ENCODE measurements around the gene ANKRD13D. TPM values are rescaled to one million over a fixed set of nuclear protein-coding genes. Genes with fewer than 3 reads are reported as not detected.

The ANKRD13D gene
- total and polyA plus RNA-seq, 4 donors: 42.8 to 115 (median 61.1) TPM

DNA sequence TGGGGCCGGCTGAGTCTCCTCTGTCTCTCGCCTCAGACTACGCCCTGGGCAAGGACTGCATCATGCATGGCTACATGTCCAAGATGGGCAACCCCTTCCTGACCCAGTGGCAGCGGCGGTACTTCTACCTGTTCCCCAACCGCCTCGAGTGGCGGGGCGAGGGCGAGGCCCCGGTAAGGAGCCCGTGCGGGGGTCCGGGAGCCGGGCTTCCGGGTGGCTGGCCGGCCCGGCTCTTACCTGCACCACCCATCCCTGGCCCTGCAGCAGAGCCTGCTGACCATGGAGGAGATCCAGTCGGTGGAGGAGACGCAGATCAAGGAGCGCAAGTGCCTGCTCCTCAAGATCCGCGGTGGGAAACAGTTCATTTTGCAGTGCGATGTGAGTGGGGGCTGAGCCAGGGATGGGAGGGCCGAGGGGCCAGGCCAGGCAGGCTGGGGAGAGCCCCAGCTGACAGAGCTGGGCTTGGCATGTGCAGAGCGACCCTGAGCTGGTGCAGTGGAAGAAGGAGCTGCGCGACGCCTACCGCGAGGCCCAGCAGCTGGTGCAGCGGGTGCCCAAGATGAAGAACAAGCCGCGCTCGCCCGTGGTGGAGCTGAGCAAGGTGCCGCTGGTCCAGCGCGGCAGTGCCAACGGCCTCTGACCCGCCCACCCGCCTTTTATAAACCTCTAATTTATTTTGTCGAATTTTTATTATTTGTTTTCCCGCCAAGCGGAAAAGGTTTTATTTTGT, 4.1 kb upstream of the ANKRD13D start:
- 89% methylated on average over 38 of the region's 45 CpGs for WGBS (ENCODE audit: insufficient coverage)
- Histone ChIP-seq H3K4me1 (ENCODE audit: control insufficient read depth, insufficient read depth, low read length) (peaks cover 28% of the 10 kb centered on the region), H3K27ac (ENCODE audit: low read depth, low read length) (no peak overlapping the region), H3K27me3 (ENCODE audit: control insufficient read depth, insufficient read depth, low read length) (no peaks in the 10 kb centered on the region), H3K36me3 (ENCODE audit: control insufficient read depth, insufficient read depth, low read length) (peaks cover 75% of the 10 kb centered on the region), H3K9me3 (ENCODE audit: control insufficient read depth, insufficient read depth, low read length) (no peaks in the 10 kb centered on the region), H3K4me3 (ENCODE audit: low read depth, low read length) (no peak overlapping the region)
- DNase-seq (ENCODE audit: low read depth in 4 of 6, low spot score in 6 of 6): no peak

DNA sequence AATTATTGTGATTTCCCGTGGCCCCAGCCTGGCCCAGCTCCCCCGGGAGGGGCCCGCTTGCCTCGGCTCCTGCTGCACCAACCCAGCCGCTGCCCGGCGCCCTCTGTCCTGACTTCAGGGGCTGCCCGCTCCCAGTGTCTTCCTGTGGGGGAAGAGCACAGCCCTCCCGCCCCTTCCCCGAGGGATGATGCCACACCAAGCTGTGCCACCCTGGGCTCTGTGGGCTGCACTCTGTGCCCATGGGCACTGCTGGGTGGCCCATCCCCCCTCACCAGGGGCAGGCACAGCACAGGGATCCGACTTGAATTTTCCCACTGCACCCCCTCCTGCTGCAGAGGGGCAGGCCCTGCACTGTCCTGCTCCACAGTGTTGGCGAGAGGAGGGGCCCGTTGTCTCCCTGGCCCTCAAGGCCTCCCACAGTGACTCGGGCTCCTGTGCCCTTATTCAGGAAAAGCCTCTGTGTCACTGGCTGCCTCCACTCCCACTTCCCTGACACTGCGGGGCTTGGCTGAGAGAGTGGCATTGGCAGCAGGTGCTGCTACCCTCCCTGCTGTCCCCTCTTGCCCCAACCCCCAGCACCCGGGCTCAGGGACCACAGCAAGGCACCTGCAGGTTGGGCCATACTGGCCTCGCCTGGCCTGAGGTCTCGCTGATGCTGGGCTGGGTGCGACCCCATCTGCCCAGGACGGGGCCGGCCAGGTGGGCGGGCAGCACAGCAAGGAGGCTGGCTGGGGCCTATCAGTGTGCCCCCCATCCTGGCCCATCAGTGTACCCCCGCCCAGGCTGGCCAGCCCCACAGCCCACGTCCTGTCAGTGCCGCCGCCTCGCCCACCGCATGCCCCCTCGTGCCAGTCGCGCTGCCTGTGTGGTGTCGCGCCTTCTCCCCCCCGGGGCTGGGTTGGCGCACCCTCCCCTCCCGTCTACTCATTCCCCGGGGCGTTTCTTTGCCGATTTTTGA, 3.3 kb upstream of the ANKRD13D start:
- Histone ChIP-seq H3K9me3 (ENCODE audit: control insufficient read depth, insufficient read depth, low read length) (no peaks in the 10 kb centered on the region), H3K4me3 (ENCODE audit: low read depth, low read length) (no peak overlapping the region), H3K4me1 (ENCODE audit: control insufficient read depth, insufficient read depth, low read length) (peaks cover 37% of the 10 kb centered on the region), H3K27me3 (ENCODE audit: control insufficient read depth, insufficient read depth, low read length) (no peaks in the 10 kb centered on the region), H3K27ac (ENCODE audit: low read depth, low read length) (no peak overlapping the region), H3K36me3 (ENCODE audit: control insufficient read depth, insufficient read depth, low read length) (peaks cover 75% of the 10 kb centered on the region)
- WGBS (ENCODE audit: insufficient coverage): 94% methylated on average over 22 of the region's 39 CpGs
- DNase-seq (ENCODE audit: low read depth in 4 of 6, low spot score in 6 of 6): no peak

- Histone ChIP-seq H3K27me3 (ENCODE audit: control insufficient read depth, insufficient read depth, low read length) (no peaks in the 10 kb centered on the region), H3K4me3 (ENCODE audit: low read depth, low read length) (no peak overlapping the region), H3K36me3 (ENCODE audit: control insufficient read depth, insufficient read depth, low read length) (peaks cover 75% of the 10 kb centered on the region), H3K9me3 (ENCODE audit: control insufficient read depth, insufficient read depth, low read length) (no peaks in the 10 kb centered on the region), H3K27ac (ENCODE audit: low read depth, low read length) (peak overlapping the region; percentile 96), H3K4me1 (ENCODE audit: control insufficient read depth, insufficient read depth, low read length) (peaks cover 46% of the 10 kb centered on the region)
- 92% methylated on average over 7 of the region's 8 CpGs for WGBS (ENCODE audit: insufficient coverage)
- DNase-seq (ENCODE audit: low read depth in 4 of 6, low spot score in 6 of 6): no peak
Measured at GRCh38 chr11:67286621-67287333, 2.3 kb upstream of the ANKRD13D start.

DNA sequence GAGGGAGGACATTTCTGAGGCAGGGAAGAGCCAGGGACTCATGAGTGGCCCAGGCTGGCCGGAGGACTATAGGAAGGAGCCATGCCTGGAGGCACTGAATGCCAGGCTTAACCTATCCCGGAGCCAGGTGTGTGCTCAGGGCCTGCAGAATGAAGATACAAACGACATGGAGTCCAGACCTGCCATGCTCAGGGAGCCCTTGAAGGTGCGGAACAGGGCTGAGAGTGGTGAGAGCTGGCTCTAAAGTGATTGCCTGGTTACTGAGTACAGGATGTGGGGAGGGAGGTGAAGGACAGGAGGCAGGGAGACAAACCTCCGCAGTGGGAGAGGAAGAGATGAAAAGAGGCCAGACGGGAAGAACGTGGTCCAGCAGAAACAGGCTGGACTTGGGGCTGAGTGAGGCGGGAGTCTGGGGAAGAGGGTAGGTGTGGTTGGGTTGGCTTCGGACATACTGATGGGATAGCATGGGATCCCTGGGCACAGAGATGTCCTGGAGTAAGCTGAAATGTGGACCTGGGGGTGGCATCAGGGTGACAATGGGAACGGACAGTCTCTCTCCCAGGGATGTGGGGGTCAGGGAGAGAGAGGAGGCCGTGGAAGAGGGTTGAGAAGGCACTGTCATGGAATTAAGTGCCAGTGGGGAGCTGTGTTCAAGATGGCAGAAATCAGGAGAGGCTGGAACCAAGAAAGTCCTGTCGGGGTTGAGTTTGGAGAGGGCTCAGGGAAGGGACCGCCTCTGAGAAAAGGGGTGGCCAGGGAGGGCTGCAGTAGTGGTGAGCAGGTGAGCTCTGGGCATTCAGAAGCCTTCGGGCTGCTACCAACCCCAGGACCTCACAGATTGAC, 1.5 kb upstream of the ANKRD13D start:
- Histone ChIP-seq H3K27me3 (ENCODE audit: control insufficient read depth, insufficient read depth, low read length) (no peaks in the 10 kb centered on the region), H3K27ac (ENCODE audit: low read depth, low read length) (peak overlapping the region; percentile 96), H3K36me3 (ENCODE audit: control insufficient read depth, insufficient read depth, low read length) (peaks cover 74% of the 10 kb centered on the region), H3K4me3 (ENCODE audit: low read depth, low read length) (peak overlapping the region; percentile 69), H3K9me3 (ENCODE audit: control insufficient read depth, insufficient read depth, low read length) (no peaks in the 10 kb centered on the region), H3K4me1 (ENCODE audit: control insufficient read depth, insufficient read depth, low read length) (peaks cover 53% of the 10 kb centered on the region)
- DNase-seq (ENCODE audit: low read depth in 4 of 6, low spot score in 6 of 6): no peak
- WGBS (ENCODE audit: insufficient coverage): 83% methylated on average over 14 of the region's 14 CpGs

GRCh38 chr11:67288198-67288451, 978 bp upstream of the ANKRD13D start:
- Histone ChIP-seq H3K9me3 (ENCODE audit: control insufficient read depth, insufficient read depth, low read length) (no peaks in the 10 kb centered on the region), H3K36me3 (ENCODE audit: control insufficient read depth, insufficient read depth, low read length) (peaks cover 69% of the 10 kb centered on the region), H3K4me1 (ENCODE audit: control insufficient read depth, insufficient read depth, low read length) (peaks cover 53% of the 10 kb centered on the region), H3K4me3 (ENCODE audit: low read depth, low read length) (peak overlapping the region; percentile 69), H3K27me3 (ENCODE audit: control insufficient read depth, insufficient read depth, low read length) (no peaks in the 10 kb centered on the region), H3K27ac (ENCODE audit: low read depth, low read length) (peak overlapping the region; percentile 96)
- 37% methylated on average over 4 of the region's 4 CpGs for WGBS (ENCODE audit: insufficient coverage)
- no peak for DNase-seq (ENCODE audit: low read depth in 4 of 6, low spot score in 6 of 6)

DNA sequence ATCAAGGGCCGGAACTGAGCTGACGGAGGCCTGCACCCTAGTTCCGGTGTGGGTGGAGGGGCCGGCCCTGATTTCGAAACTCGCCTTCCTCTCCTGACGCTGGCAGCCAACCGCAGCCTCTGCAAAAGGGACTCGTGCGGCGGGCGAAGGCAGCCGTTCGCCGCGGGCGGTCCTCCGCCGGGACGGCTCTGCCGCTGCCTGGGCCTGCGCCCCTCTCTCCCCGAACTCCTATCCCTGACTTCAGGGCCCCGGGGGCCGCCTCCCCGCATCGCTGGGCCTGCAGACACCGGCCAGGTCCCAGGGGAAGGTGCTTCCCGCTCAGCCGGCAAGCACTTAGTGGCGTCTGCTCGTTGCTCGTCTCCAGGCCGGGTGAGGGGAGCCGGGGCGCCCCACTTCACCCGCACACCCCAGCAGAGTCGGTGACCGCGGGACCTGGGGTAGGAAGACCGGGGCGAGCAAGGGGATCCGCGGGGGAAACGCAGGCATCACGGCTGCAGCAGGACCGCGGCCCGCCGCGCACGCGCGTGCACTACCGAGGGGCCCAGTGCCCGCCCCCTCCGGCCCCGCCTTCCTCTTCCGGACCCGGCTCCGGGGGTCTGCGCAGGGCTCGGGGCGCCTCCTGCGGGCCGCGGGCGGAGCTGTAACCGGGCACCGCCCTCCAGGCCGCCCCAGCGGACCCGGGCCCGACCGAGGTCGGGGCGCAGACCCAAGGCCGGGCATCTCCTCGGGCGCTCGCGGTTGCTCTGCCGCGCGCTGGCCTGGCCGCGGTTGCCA, 464 bp upstream of the ANKRD13D start:
- Histone ChIP-seq H3K27ac (ENCODE audit: low read depth, low read length) (peak overlapping the region; percentile 96), H3K27me3 (ENCODE audit: control insufficient read depth, insufficient read depth, low read length) (no peaks in the 10 kb centered on the region), H3K9me3 (ENCODE audit: control insufficient read depth, insufficient read depth, low read length) (no peaks in the 10 kb centered on the region), H3K36me3 (ENCODE audit: control insufficient read depth, insufficient read depth, low read length) (peaks cover 63% of the 10 kb centered on the region), H3K4me1 (ENCODE audit: control insufficient read depth, insufficient read depth, low read length) (peaks cover 53% of the 10 kb centered on the region), H3K4me3 (ENCODE audit: low read depth, low read length) (peak overlapping the region; percentile 69)
- peak; percentile 65 to 96 (median 81) for DNase-seq (ENCODE audit: low read depth in 4 of 6, low spot score in 6 of 6)
- under 1% methylated on average over 87 of the region's 87 CpGs for WGBS (ENCODE audit: insufficient coverage)

GRCh38 chr11:67289651-67290479, 762 bp downstream of the ANKRD13D start:
- Histone ChIP-seq H3K4me3 (ENCODE audit: low read depth, low read length) (peak overlapping the region; percentile 68), H3K27me3 (ENCODE audit: control insufficient read depth, insufficient read depth, low read length) (no peaks in the 10 kb centered on the region), H3K9me3 (ENCODE audit: control insufficient read depth, insufficient read depth, low read length) (no peaks in the 10 kb centered on the region), H3K36me3 (ENCODE audit: control insufficient read depth, insufficient read depth, low read length) (peaks cover 54% of the 10 kb centered on the region), H3K27ac (ENCODE audit: low read depth, low read length) (peak overlapping the region; percentile 25), H3K4me1 (ENCODE audit: control insufficient read depth, insufficient read depth, low read length) (peaks cover 53% of the 10 kb centered on the region)
- peak in 1 of 6 donors; percentile 41 for DNase-seq (ENCODE audit: low read depth in 4 of 6, low spot score in 6 of 6)
- 23% methylated on average over 36 of the region's 36 CpGs for WGBS (ENCODE audit: insufficient coverage)

DNA sequence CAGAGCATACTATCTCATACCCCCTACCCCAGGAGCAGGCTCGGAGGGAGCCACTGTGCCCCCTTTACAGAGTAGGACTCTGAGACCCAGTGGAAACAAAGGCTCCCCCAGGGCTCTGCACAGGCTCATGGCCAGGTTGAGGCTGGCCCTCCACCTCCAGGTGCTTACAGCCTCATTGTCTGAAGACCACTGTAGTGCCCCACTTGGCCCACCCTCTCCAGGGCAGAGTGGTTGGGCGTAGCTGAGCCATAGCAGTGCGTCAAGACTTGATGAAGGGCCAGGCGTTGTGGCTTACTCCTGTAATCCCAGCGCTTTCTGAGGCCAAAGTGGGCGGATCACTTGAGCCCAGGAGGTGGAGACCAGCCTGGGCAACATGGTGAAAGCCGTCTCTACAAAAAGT, 1.7 kb downstream of the ANKRD13D start:
- Histone ChIP-seq H3K9me3 (ENCODE audit: control insufficient read depth, insufficient read depth, low read length) (no peaks in the 10 kb centered on the region), H3K36me3 (ENCODE audit: control insufficient read depth, insufficient read depth, low read length) (peaks cover 50% of the 10 kb centered on the region), H3K4me1 (ENCODE audit: control insufficient read depth, insufficient read depth, low read length) (peaks cover 52% of the 10 kb centered on the region), H3K4me3 (ENCODE audit: low read depth, low read length) (no peak overlapping the region), H3K27ac (ENCODE audit: low read depth, low read length) (no peak overlapping the region), H3K27me3 (ENCODE audit: control insufficient read depth, insufficient read depth, low read length) (no peaks in the 10 kb centered on the region)
- WGBS (ENCODE audit: insufficient coverage): 89% methylated on average over 7 of the region's 7 CpGs
- no peak for DNase-seq (ENCODE audit: low read depth in 4 of 6, low spot score in 6 of 6)

All from spinal cord (tissue), 10 donors.